ENCODE results near the gene MYO16. TPM values are rescaled to one million over a fixed set of nuclear protein-coding genes. Genes with fewer than 3 reads are reported as not detected.

The MYO16 gene
- total and polyA plus RNA-seq, 2 donors (not counting 1 experiment from before 2014, with no cell fraction given), result under 0.01 to 0.01 TPM

DNA sequence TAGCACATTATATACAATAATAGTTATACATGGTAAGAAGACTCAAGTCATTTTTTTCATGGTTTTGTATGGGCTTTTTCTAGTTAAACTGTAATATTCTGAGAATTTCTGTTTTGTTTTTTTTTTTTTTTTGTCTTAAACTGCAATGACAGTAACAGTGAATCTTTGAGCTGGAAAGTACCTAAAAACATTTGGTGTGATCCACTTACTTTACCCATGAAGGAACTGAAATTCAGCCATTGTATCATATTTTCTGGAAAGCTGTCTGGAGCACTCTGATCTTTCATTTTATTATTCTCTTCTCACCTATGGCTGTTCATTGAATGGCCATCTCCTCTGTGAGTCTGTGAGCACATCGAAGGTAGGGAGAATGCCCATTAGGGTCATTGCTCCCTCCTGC is 37.8 kb downstream of the MYO16 start:
- no peak overlapping the region for H3K27ac ChIP-seq (ENCODE audit: insufficient read depth, low read length)
- H3K4me3 ChIP-seq (replicated peaks in 1 of 4; ENCODE audit: control extremely low read depth in 1 of 4, insufficient read depth in 1 of 4, low read depth in 3 of 4, low read length in 4 of 4), result no peak overlapping the region
- no peaks in the 10 kb centered on the region for H3K79me2 ChIP-seq (ENCODE audit: control insufficient read depth, insufficient read depth, low read length)
- DNase-seq (ENCODE audit: low read depth in 2 of 2), result no peak
- H3K4me1 ChIP-seq (ENCODE audit: control insufficient read depth, extremely low read depth, insufficient read depth, low read length), result no peaks in the 10 kb centered on the region
- no peak overlapping the region for H3K4me2 ChIP-seq (ENCODE audit: extremely low read depth, insufficient read depth, low read length)
- H2AFZ ChIP-seq (ENCODE audit: low read length), result no peak overlapping the region
- no peaks in the 10 kb centered on the region for H4K20me1 ChIP-seq (ENCODE audit: control insufficient read depth, extremely low read depth, insufficient read depth, low read length)
- H3K36me3 ChIP-seq (ENCODE audit: control insufficient read depth, insufficient read depth, low read length), result no peaks in the 10 kb centered on the region
- H3K27me3 ChIP-seq (ENCODE audit: control insufficient read depth, insufficient read depth, low read length), result no peaks in the 10 kb centered on the region
- TF ChIP-seq, protein P1, sequence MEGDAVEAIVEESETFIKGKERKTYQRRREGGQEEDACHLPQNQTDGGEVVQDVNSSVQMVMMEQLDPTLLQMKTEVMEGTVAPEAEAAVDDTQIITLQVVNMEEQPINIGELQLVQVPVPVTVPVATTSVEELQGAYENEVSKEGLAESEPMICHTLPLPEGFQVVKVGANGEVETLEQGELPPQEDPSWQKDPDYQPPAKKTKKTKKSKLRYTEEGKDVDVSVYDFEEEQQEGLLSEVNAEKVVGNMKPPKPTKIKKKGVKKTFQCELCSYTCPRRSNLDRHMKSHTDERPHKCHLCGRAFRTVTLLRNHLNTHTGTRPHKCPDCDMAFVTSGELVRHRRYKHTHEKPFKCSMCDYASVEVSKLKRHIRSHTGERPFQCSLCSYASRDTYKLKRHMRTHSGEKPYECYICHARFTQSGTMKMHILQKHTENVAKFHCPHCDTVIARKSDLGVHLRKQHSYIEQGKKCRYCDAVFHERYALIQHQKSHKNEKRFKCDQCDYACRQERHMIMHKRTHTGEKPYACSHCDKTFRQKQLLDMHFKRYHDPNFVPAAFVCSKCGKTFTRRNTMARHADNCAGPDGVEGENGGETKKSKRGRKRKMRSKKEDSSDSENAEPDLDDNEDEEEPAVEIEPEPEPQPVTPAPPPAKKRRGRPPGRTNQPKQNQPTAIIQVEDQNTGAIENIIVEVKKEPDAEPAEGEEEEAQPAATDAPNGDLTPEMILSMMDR (conservative IDR thresholded peaks at IDR 0.05 in 1 of 2, IDR thresholded peaks at IDR 0.05 in 1 of 2; ENCODE audit: low read depth in 1 of 2, low read length in 2 of 2), result no peak
- no peak for TF ChIP-seq EZH2 (IDR thresholded peaks at IDR 0.05; ENCODE audit: low read length, missing control alignments)
- no peaks in the 10 kb centered on the region for H3K9me3 ChIP-seq (ENCODE audit: control insufficient read depth, insufficient read depth, low read depth, low read length)
- no peak overlapping the region for H3K9ac ChIP-seq (ENCODE audit: insufficient read depth, low read length)

DNA sequence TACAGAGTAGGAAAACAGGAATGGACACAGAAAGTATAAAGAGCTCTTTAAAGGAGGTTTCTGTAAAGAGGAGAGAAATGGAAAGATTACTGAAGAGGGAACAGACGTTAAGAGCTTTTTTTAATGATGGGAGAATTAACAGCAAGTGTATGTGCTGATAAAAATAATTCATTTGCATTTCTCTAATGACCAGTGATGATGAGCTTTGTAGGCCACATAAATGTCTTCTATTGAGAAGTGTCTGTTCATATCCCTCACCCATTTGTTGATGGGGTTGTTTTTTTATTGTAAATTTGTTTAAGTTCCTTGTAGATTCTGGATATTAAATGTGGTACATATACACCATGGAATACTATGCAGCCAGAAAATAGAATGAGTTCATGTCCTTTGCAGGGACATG is 40.0 kb downstream of the MYO16 start:
- no peaks in the 10 kb centered on the region for H3K36me3 ChIP-seq (ENCODE audit: control insufficient read depth, insufficient read depth, low read length)
- no peaks in the 10 kb centered on the region for H3K27me3 ChIP-seq (ENCODE audit: control insufficient read depth, insufficient read depth, low read length)
- H3K4me2 ChIP-seq (ENCODE audit: extremely low read depth, insufficient read depth, low read length), result no peak overlapping the region
- H3K79me2 ChIP-seq (ENCODE audit: control insufficient read depth, insufficient read depth, low read length), result no peaks in the 10 kb centered on the region
- no peak overlapping the region for H3K27ac ChIP-seq (ENCODE audit: insufficient read depth, low read length)
- no peaks in the 10 kb centered on the region for H3K9me3 ChIP-seq (ENCODE audit: control insufficient read depth, insufficient read depth, low read depth, low read length)
- no peak overlapping the region for H3K9ac ChIP-seq (ENCODE audit: insufficient read depth, low read length)
- TF ChIP-seq EZH2 (IDR thresholded peaks at IDR 0.05; ENCODE audit: low read length, missing control alignments), result no peak
- TF ChIP-seq, protein P1 (conservative IDR thresholded peaks at IDR 0.05 in 1 of 2, IDR thresholded peaks at IDR 0.05 in 1 of 2; ENCODE audit: low read depth in 1 of 2, low read length in 2 of 2), result no peak
- no peaks in the 10 kb centered on the region for H4K20me1 ChIP-seq (ENCODE audit: control insufficient read depth, extremely low read depth, insufficient read depth, low read length)
- H2AFZ ChIP-seq (ENCODE audit: low read length), result no peak overlapping the region
- peak in 1 of 2 donors; percentile 11 for DNase-seq (ENCODE audit: low read depth in 2 of 2)
- H3K4me3 ChIP-seq (replicated peaks in 1 of 4; ENCODE audit: control extremely low read depth in 1 of 4, insufficient read depth in 1 of 4, low read depth in 3 of 4, low read length in 4 of 4), result no peak overlapping the region
- H3K4me1 ChIP-seq (ENCODE audit: control insufficient read depth, extremely low read depth, insufficient read depth, low read length), result no peaks in the 10 kb centered on the region

DNA sequence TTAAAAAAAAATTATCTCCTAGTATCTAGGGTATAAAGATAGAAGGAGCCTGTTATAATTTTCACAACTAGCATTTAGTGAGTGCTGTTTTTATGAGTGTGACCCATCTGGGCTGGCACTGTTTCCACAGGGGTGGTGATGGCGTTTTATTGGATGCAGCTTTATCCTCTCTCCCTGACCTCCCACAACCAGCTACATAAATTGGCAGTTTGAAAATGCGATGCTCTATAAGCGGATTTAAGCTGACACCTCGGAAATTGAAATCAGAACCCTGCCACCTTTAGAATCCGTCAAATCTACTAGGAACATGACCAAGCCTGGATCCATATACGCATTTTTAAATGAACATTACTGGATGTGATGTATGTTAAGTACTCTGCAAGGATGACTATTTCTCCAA is 44.9 kb downstream of the MYO16 start:
- TF ChIP-seq, protein P1 (conservative IDR thresholded peaks at IDR 0.05 in 1 of 2, IDR thresholded peaks at IDR 0.05 in 1 of 2; ENCODE audit: low read depth in 1 of 2, low read length in 2 of 2), result no peak
- no peak for TF ChIP-seq EZH2 (IDR thresholded peaks at IDR 0.05; ENCODE audit: low read length, missing control alignments)
- DNase-seq (ENCODE audit: low read depth in 2 of 2), result no peak

More for the DNA sequence above, 44.9 kb downstream of the MYO16 start:
- H3K27ac ChIP-seq (ENCODE audit: insufficient read depth, low read length), result no peak overlapping the region
- no peaks in the 10 kb centered on the region for H4K20me1 ChIP-seq (ENCODE audit: control insufficient read depth, extremely low read depth, insufficient read depth, low read length)
- no peak overlapping the region for H3K4me3 ChIP-seq (replicated peaks in 1 of 4; ENCODE audit: control extremely low read depth in 1 of 4, insufficient read depth in 1 of 4, low read depth in 3 of 4, low read length in 4 of 4)
- H3K27me3 ChIP-seq (ENCODE audit: control insufficient read depth, insufficient read depth, low read length), result no peaks in the 10 kb centered on the region
- no peaks in the 10 kb centered on the region for H3K4me1 ChIP-seq (ENCODE audit: control insufficient read depth, extremely low read depth, insufficient read depth, low read length)
- no peak overlapping the region for H3K4me2 ChIP-seq (ENCODE audit: extremely low read depth, insufficient read depth, low read length)
- no peaks in the 10 kb centered on the region for H3K79me2 ChIP-seq (ENCODE audit: control insufficient read depth, insufficient read depth, low read length)
- H2AFZ ChIP-seq (ENCODE audit: low read length), result no peak overlapping the region
- no peak overlapping the region for H3K9ac ChIP-seq (ENCODE audit: insufficient read depth, low read length)
- H3K36me3 ChIP-seq (ENCODE audit: control insufficient read depth, insufficient read depth, low read length), result no peaks in the 10 kb centered on the region
- no peaks in the 10 kb centered on the region for H3K9me3 ChIP-seq (ENCODE audit: control insufficient read depth, insufficient read depth, low read depth, low read length)
